Cardiac muscle cell (in vitro differentiated cells and primary cell): Measurements from ENCODE around the gene CPM. TPM values are rescaled to one million over a fixed set of nuclear protein-coding genes. Genes with fewer than 3 reads are reported as not detected.

Experiments used
- DNase-seq, 2 donors: peaks; one replicate each; pipeline versions ENCODE4 v3.0.0 to v3.0.0-alpha.2; 2010 to 2017; ENCODE audit warnings: low read depth in 1 of 2, low spot score in 1 of 2
- H3K27ac ChIP-seq: fragments of 200-600 bp; sonication (generic); 2 replicates; pipeline ENCODE4 v1.5.1; 2016
- H3K27me3 ChIP-seq: fragments of 200-600 bp; sonication (generic); 2 replicates; pipeline ENCODE4 v1.6.0; 2016; ENCODE audit warnings: control low read depth
- H3K36me3 ChIP-seq: fragments of 200-600 bp; sonication (generic); 2 replicates; pipeline ENCODE4 v1.5.1; 2016; ENCODE audit warnings: control low read depth
- H3K4me1 ChIP-seq: fragments of 200-600 bp; sonication (generic); 2 replicates; pipeline ENCODE4 v1.8.1; 2017; ENCODE audit warnings: low read depth, mild to moderate bottlenecking, mixed run types
- H3K4me3 ChIP-seq: fragments of 200-600 bp; sonication (generic); 2 replicates; pipeline ENCODE4 v1.5.1; 2016; ENCODE audit warnings: mild to moderate bottlenecking
- H3K9me3 ChIP-seq: fragments of 200-600 bp; sonication (generic); 2 replicates; pipeline ENCODE4 v1.5.1; 2017; ENCODE audit warnings: low read depth, mild to moderate bottlenecking, control low read depth
- polyA plus RNA-seq: library from polyadenylated mRNA; unstranded; fragments of >200 nt; fragmentation: Nextera tagmentation; extraction: Ambion mirVana; gene quantifications from 2 replicates; pipeline ENCODE4 v1.2.1, GENCODE V29; 2016
- total RNA-seq: library from RNA; depleted of rRNA; stranded (reverse); fragments of >200 nt; gene quantifications from 2 replicates; pipeline ENCODE4 v1.2.3, GENCODE V29; 2016
- TF ChIP-seq, protein P1 (sequence below): IDR thresholded peaks from 2 replicates; pipeline ENCODE4 v1.5.1; 2012; ENCODE audit warnings: low read depth, mild to moderate bottlenecking, low read length

CPM gene
- total and polyA plus RNA-seq, 2 experiments from 2014 or later, result 1.5 to 2.0 TPM

DNA sequence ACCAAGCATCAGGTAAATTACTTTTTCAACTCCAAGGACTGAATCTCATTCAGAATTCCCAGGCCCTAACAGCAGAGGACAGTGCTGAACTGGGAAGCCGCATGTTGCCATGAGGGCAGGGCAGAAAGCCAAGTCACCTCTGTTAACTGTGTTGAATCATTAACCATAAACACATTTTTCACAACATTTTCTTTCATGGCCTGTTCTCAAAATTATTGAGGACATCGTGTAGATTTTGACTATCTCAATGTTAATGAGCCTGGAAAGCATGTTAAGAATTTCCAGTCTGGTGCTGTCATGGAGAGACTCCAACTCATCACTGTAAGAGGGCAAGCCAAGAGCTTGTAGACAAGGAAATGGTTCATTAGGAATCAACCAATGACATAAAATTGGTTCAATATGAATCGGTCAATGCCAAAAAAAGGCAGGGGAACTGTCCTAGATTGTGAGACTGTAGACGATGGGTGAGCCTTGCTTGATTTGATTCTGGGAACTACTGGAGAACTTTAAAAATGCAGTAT lies 33.7 kb downstream of the CPM start:
- H3K9me3 ChIP-seq, result no peaks in the 10 kb centered on the region
- peak in 1 of 2 donors; percentile 92 for DNase-seq
- H3K36me3 ChIP-seq, result no peaks in the 10 kb centered on the region
- TF ChIP-seq, protein P1, sequence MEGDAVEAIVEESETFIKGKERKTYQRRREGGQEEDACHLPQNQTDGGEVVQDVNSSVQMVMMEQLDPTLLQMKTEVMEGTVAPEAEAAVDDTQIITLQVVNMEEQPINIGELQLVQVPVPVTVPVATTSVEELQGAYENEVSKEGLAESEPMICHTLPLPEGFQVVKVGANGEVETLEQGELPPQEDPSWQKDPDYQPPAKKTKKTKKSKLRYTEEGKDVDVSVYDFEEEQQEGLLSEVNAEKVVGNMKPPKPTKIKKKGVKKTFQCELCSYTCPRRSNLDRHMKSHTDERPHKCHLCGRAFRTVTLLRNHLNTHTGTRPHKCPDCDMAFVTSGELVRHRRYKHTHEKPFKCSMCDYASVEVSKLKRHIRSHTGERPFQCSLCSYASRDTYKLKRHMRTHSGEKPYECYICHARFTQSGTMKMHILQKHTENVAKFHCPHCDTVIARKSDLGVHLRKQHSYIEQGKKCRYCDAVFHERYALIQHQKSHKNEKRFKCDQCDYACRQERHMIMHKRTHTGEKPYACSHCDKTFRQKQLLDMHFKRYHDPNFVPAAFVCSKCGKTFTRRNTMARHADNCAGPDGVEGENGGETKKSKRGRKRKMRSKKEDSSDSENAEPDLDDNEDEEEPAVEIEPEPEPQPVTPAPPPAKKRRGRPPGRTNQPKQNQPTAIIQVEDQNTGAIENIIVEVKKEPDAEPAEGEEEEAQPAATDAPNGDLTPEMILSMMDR, result peak; percentile 71
- H3K27me3 ChIP-seq, result no peaks in the 10 kb centered on the region
- no peak overlapping the region for H3K4me3 ChIP-seq
- H3K4me1 ChIP-seq, result no peaks in the 10 kb centered on the region
- no peak overlapping the region for H3K27ac ChIP-seq

DNA sequence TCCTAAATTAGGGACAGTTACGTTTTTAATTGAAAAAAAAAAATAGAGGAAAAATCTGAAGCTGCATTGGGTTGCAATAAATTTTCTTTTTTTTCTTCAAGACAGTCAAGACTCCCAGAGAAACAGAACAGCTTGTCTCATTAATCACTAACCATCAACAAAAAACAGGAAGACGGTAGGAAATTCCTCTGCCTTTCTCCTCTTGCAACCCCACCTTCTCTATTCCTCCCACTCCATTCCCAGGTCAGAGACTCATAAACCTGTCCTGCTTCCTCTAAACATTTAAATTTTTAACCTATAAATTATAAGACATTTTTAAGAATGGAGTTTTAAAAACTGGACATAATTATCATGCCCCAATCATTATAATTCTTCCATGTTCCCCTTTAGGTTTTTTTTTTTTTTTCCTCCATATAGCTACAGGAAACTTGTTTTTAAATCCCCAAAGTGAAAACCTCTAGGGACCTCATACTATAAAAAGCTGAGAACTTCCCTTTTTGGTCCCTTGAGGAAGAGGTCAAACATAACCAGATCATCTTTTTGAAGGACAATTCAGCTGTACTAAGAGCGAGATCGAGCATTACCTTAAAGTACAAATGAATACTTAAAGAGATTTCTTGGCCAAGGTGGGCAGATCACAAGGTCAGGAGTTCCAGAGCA lies 36.0 kb downstream of the CPM start:
- TF ChIP-seq, protein P1, result no peak
- H3K4me1 ChIP-seq, result no peaks in the 10 kb centered on the region
- H3K27ac ChIP-seq, result no peak overlapping the region
- no peaks in the 10 kb centered on the region for H3K27me3 ChIP-seq
- no peaks in the 10 kb centered on the region for H3K36me3 ChIP-seq
- H3K4me3 ChIP-seq, result no peak overlapping the region
- no peaks in the 10 kb centered on the region for H3K9me3 ChIP-seq
- DNase-seq, result peak in 1 of 2 donors; percentile 30

DNA sequence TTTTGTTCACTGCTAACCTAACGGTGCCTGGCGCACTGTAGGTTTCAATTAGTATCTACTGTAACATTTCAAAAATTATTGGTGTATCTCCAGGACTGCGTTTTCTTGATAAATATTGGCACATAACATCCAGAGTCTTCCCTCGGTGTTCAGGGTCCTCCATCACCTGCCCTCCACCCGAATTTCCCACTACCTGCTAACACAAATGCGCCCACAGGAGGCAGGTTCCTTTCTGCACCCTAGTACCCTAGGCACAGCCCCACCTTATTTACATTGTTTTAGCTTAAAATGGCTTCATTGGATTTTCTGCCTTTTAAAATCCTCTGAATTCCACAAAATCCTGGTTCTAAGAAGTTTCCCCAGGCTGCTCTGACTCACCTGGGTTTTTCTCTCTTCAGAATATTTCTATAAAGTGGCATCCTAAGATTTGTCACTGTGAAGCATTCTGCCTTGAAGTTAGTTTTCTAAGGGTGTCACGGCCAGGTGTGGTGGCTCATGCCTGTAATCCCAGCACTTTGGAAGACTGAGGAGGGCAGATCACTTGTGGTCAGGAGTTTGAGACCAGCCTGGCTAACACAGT lies 38.6 kb downstream of the CPM start:
- DNase-seq, result no peak
- Histone ChIP-seq H3K27ac (no peak overlapping the region), H3K4me1 (no peaks in the 10 kb centered on the region), H3K36me3 (no peaks in the 10 kb centered on the region), H3K4me3 (no peak overlapping the region), H3K27me3 (no peaks in the 10 kb centered on the region), H3K9me3 (no peaks in the 10 kb centered on the region)
- TF ChIP-seq, protein P1, result no peak

DNA sequence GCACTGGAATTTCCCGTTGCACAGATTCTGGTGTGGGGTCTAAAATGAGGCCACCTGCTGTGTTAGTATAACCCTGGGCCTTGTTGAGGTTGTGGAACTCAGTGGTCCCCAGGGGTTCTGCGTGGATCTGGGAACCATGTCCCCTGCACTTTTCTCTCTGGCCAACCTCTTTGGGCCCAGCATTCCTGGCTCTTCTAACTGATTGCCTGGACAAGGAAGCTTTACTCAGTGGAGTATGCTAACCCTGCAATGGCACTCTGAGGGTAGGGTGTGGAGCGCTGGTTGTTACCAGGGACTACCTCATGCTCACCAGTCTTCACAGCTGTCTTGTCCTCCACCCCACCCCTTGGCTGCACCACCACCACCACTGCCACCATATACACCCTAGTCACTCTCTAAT lies 39.2 kb downstream of the CPM start:
- Histone ChIP-seq H3K27me3 (no peaks in the 10 kb centered on the region), H3K4me1 (peaks cover 2% of the 10 kb centered on the region), H3K4me3 (no peak overlapping the region), H3K27ac (no peak overlapping the region), H3K36me3 (no peaks in the 10 kb centered on the region), H3K9me3 (no peaks in the 10 kb centered on the region)
- DNase-seq, result no peak
- TF ChIP-seq, protein P1, result no peak

DNA sequence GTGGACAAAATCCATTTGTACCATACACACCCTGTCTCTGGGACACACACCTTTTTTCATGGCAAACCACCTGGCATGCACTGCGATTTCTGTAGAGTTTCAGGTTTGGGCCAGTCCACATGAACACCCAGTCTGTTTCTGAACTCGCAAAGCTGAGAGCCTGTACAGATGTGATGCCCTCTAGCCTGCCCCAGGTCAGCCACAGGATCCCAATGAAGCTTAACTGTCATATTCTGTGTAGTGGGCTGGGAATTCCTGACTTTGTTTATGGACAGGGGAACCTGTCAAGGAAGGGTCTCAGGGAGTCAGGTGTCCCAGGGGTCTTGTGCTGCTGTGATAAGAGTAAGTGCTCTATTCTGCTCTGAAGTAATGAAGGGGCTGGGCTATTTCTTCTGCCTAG lies 39.8 kb downstream of the CPM start:
- Histone ChIP-seq H3K4me3 (no peak overlapping the region), H3K4me1 (peaks cover 8% of the 10 kb centered on the region), H3K9me3 (no peaks in the 10 kb centered on the region), H3K36me3 (no peaks in the 10 kb centered on the region), H3K27me3 (no peaks in the 10 kb centered on the region), H3K27ac (no peak overlapping the region)
- TF ChIP-seq, protein P1, result no peak
- no peak for DNase-seq
